ENCODE measurements around the gene RHOT1.

Gene RHOT1

DNA sequence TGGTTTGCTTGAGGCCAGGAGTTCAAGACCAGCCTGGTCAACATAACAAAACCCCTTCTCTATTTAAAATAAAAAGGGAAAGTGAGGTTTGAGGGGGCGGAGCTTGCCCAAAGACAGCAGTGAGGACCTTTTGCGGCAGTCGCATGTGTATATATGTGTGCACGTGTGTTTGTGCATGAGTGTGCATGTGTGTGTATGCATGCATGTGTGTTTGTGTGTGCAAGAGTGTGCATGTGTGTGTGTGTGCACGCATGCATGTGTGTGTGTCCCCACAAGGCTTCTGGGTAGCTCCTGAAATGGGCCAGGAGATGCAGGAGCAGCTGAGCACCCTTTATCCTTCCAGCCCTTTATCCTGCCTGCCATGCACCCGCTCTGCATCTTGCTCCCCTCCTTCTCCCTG lies 132.3 kb downstream of the RHOT1 start:
- DNase-seq: no peak
